ENCODE results near the gene ADORA1.

The ADORA1 gene

GRCh38 chr1:203215573-203215972, 88.0 kb downstream of the ADORA1 start:
- in situ Hi-C loops (cut with MboI; ENCODE audit: low pct_unique_long_range_greater_than_20kb, low sequenced_read_pairs, unreplicated experiment), result no loop called here
- TF ChIP-seq CTCF (IDR thresholded peaks at IDR 0.05; ENCODE audit: extremely low read depth, insufficient read depth, missing control alignments), result no peak
- DNase-seq (ENCODE audit: low spot score), result no peak

DNA sequence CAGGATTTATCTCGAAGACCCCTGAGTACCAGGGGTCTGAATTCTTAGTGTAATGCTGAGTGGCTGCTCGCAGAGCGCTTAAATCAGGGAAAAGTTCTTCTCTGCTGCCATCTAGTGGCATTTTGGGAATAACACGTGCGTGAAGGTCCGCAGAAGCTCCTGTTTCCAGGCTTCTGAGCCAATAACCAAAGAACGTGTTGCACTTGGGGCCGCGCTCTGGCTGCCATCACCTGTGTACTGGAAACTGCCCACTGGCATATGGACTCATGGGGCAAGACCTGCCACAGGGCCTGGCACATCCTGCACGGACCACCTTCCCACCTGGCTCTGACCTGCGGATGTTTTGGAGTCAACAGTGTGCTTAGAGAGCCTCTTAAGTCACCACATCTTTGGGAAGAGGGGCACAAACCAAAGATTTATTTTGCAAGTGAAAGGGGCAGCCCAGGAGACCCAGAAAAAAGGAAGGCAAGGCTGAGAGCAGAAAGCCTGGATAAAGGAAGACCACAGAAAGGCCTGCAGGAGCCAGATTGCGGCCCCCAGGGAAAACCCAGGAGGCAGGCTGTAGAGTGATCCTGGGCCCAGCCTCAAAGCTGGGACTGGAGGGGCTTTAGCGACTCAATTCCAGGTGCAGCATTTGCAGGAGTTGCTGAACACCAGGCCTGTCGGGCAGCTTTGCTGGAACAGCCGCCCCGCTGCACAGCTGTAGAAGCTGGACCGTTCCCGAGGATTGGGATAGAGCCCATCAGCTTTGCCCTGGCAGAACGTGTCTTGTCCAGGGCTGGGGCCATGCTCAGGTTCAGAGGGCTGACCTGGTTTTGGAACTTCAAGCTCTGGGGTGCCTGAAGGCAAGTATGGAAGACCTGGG, 89.0 kb downstream of the ADORA1 start:
- peak; percentile 75 for DNase-seq (ENCODE audit: low spot score)
- TF ChIP-seq CTCF (IDR thresholded peaks at IDR 0.05; ENCODE audit: extremely low read depth, insufficient read depth, missing control alignments), result peak; percentile 77
- in situ Hi-C loops (cut with MboI; ENCODE audit: low pct_unique_long_range_greater_than_20kb, low sequenced_read_pairs, unreplicated experiment), result no loop called here

Data from GM13977 (cell line).